Measurements from ENCODE around the gene GUCY2D.
"Not testable (repeated sequence)": the region's sequence is repeated elsewhere in the genome, so short reads cannot be mapped to it uniquely, and the experiment has no call there.

The GUCY2D gene

DNA sequence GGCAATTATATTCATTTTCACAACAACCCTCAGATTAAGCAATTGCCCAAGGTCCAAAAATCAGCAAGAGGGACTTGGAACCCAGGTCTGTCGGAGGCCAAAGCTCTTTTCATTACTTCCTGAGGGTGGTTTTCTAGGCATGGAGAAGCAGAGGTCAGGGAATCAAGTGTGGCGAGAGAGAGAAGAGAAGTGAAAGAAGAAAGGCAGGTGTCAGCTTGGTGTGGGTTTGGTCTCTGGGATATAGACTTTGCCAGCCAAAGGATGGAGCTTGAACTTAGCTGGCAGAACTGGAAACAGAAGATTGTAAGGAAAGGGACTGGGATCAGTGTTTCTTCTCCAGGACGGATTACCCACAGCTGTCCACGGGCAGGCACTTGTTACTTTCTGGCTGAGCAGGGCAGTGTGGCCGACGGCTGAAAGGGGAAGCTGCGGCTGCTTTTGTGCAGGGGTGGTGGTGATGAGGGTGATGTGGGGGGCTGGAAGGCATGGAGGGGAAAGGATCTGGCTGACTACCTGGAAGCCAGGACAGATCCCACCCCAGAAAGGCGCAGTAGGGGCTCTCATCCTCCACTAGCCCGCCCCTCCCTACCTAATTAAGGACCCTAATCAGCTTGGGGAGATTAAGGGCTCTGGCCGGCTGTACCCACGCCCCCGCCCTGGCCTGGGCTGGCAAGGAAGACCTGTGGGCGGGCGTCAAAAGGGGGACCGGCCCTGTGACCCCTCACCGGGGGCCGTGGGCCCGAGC, at the start of gene GUCY2D:
Gene GUCY2D, plus strand, starts transcription at position 640 of the 745 bp plus-strand sequence. CDS start 433 bp downstream, outside the sequence.
- DNase-seq, result no peak

DNA sequence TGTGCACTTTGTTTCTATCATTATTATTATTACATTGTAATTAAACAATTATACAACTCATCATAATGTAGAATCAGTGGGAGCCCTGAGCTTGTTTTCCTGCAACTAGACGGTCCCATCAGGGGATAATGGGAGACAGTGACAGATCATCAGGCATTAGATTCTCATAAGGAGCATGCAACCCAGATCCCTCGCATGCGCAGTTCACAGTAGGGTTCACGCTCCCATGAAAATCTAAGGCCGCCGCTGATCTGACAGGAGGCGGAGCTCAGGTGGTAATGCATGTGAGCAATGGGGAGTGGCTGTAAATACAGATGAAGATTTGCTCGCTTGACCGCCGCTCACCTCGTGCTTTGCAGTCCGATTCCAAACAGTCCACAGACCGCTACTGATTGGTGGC, 49.1 kb upstream of the GUCY2D start:
- DNase-seq, result not testable (repeated sequence)

DNA sequence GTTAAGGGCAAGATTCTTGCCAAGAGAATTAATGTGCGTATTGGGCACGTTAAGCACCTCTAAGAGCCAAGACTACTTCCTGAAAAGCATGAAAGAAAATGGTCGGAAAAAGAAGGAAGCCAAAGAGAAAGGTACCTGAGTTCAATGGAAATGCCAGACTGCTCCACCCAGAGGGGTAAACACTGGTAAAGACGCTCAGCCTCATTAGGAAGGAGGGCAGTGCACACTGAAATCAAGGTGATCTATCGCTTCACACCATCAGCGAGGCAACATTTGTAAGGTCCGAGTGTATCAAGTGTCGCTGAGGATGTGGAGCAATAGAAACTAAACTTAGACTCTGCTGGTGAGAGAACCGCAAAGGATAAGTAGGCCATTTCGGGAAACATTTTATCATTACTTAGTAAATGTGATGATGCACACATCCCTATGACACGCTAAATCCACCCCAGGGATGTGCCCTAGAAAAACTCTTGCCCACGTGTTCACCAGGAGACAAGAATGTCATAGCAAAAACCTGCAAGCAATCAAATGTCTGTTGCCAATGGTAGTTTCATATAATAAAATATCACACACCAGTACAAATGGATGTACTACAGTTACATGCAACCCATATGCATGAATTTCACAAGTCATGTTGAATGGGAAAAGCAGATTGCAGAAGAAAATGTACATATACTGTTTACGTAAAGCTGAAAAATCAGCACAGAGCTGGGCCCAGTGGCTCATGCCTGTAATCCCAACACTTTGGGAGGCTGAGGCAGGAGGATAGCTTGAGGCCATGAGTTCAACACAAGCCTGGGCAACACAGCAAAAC, 46.8 kb upstream of the GUCY2D start:
- no peak for DNase-seq

DNA sequence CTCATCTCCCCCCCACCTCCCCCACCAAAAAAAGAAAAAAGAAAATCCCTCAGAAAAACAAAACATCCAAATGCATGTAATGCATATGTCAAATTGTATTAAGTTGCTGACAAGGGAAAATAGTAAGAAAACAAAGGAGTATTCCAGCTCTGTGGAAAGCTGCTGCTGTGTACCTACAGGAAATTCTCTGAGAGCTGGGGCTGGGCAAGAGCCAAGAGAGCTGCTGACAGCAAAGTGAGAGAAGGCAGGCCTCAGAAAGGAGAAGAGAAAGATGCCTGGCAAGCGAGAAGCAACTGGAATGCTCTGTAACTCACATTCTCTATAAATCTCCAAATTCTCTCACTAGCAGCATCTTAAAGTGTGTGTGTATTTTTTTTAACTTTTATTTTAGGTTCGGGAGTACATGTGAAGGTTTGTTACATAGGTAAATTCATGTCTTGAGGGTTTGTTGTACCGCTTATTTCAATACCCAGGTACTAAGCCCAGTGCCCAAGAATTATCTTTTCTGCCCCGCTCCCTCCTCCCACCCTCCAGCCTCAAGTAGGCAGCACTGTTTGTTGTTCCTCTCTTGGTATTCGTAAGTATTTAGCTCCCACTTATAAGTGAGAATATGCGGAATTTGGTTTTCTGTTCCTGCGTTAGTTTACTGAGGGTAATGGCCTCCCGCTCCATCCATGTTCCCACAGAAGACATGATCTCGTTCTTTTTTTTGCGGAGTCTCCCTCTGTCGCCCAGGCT, 46.0 kb upstream of the GUCY2D start:
- no peak for DNase-seq

DNA sequence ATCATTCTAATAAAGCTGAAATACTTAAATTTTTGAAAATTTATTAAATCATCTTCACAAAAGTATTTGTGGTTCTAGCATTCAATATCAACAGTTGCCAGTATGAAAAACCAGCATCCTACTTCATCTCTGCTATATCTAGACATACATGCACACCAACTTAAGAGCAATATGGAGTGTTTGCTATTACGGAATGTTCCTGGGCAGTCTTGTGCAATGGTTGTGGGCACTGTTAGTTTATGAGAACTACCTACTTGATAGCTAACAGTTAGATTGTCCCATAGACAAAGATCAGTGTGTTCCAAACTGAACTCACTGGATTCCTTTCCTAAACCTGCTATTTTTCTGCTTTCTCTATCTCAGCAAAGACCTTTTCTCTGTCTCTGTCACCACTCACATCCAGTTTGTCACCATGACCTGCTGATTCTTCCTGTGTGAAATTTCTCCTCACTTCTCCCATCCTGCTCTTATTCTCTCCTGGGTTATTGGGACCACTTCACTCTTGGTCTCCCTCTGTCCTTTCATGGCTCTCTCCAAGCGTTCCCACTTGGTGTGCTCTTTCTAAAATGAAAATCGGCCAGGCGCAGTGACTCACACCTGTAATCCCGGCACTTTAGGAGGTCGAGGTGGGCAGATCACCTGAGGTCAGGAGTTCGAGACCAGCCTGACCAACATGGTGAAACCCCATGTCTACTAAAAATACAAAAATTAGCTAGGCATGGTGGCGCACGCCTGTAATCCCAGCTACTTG, 42.7 kb upstream of the GUCY2D start:
- DNase-seq, result no peak

DNA sequence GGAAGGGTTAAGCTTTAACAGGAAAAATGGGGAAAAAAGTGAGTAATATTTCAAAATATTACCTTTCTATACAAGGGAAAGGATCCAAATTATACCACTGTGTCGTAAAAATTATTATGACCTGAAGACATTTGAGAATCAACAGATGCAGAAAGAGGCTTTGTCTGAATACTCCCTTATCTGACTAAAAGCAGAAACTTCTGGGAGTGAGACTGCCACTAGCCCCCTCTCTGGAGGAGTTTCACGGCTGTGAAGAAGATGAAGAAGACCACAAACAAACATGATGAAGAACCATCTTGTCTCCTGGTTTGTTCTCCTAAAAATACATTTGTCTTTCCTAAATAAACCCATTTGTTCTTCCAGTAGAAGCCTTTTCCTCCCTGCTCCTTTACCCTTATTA, 41.0 kb upstream of the GUCY2D start:
- DNase-seq, result no peak

DNA sequence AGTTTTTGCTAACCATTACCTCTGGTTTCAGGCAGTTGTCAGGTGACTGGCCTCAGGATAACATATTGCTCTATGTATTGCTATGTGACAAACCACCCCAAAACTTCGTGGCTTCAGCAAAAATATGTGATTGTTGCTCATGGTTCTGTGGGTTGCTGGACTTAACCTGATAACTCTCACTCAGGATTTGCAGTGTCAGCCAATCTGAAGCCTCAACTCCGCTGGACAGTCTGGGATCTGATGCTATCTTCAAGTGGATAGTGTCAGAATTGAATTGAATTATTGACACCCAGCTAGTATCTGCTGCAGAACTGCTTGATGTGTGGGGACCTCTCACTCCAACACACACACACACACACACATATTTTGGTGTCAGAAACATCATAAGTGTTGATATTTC, 34.7 kb upstream of the GUCY2D start:
- DNase-seq, result no peak

DNA sequence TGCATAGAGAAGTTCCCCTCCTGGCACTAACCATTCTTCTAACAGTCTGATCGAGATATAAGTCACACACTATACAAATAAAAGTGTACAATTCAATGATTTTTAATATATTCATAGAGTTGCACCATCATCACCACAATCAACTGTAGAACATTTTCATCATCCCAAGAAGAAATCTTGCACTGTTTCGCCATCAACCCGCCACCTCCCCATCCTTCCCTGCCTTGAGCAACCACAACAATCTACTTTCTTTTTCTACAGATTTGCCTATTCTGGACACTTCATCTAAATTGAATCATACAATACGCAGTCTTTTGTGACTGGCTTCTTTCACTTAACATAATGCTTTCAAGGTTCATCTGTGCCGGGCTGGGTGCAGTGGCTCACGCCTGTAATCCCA, 33.0 kb upstream of the GUCY2D start:
- DNase-seq, result no peak

DNA sequence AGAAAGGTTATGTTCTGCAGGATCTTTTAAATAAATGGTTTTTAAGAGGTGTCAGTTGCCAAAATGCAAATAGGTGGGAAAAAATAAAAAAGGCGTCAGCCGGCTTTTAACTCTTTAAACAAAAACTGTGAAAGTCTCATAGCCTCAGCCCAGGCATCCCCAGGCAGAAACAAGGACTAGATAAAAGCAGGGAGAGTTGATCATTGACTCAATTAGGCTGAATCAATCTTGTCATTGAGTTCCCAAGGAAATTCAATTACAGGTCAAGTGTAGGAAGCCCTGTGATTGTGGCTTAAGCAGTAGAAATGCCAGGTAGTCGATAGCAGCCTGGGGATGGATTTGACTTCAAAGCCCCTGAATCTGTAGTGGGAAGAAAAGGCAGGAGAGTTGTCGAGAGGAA, 30.8 kb upstream of the GUCY2D start:
- no peak for DNase-seq

DNA sequence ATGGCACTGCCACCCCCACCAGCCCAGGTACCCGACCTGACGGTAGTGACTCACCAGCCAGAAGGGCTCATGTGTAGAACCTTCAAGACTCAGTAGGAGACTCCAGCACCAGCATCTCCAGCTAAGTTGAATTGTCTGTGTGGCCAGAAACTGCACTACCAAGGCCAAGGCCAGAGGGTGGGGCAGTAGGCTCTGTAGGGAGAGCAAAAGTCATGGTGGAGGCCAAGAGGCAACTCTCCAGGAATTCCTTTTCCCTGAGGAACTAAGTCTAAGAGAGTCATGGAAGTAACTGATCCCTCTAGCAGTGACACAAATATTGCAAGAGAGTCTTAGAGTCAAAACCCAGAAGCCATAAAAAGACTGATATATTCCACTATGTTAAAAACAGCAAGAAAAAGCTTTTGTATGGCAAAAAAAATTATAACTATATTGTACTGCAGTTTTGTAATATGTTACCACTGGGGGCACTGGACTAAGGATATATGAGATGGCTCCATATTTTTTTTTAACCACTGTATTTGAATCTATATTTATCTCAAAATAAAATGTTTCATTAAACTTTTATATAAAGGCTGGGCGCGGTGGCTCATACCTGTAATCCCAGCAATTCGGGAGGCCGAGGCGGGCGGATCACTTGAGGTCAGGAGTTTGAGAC, 30.2 kb upstream of the GUCY2D start:
- no peak for DNase-seq

DNA sequence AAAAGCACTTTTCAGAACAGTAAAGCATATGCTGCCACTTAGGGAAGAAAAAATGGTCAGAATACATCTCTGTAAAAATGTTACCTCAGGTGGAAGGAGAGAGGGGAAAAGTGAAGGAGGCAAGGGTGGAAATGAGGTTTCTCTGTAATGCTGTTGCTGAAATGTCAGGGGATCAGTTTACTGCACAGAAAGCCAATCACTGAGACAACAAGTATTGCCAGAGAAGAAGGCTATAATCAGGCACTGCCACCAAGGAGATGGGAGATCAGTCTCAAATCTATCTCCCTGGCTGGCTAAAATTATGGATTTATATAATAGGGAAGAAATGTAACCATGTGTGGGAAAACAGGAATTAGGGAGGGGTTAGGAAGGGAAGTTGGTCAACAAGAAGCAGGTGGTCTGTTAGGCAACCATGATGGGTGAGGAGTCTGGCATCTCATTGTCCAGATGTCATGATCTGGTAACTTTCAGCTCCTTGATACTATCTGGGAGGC, 27.7 kb upstream of the GUCY2D start:
- DNase-seq, result no peak

DNA sequence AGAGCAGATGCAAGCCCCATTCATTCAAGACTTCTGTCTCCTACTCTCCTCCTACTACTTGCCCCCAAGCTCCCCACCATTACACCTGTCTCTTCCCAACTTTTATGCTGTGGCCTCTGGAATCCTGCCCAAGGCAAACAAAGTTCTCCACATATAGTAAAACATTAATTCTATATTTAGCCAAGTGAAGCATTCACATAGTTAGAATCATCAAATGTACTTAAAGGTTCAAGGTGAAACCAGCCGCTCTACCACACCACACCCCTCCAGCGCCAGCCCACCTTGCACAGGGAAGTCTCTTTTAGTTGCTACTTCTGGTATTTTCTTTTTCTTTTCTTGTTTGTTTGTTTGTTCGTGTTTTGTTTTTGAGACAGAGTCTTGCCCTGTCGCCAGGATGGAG, 25.4 kb upstream of the GUCY2D start:
- DNase-seq, result no peak

DNA sequence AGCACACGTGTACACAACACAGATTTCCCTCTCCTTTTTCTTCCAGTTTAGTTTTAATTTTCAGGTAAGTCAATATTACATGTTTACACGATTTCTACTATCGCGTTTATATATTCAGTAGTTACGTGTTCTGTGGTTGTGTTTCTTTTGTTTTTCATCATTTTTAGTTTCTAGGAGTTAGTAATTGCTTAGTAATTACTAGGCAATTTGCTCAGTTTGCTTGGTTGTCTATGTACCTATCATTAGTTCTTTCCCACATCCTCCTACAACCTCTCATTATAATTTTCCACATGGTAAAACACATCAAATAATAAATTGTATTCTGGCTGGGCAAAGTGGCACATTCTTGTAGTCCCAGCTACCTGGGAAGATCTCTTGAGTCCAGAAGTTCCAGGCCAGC, 24.6 kb upstream of the GUCY2D start:
- DNase-seq, result no peak

DNA sequence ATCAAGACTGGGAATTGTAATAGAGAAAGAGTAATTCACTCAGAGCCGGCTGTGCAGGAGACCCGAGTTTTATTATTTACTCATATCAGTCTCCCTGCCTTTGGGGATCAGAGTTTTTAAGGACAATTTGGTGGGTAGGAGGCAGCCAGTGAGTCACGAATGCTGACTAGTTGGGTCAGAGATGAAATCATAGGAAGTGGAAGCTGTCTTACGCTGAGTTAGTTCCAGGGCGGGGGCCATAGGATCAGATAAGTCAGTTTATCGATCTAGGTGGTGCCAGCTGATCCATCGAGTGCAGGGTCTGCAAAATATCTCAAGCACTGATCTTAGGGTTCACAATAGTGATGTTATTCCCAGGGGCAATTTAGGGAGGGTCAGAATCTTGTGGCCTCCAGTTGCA, 20.2 kb upstream of the GUCY2D start:
- DNase-seq, result no peak

DNA sequence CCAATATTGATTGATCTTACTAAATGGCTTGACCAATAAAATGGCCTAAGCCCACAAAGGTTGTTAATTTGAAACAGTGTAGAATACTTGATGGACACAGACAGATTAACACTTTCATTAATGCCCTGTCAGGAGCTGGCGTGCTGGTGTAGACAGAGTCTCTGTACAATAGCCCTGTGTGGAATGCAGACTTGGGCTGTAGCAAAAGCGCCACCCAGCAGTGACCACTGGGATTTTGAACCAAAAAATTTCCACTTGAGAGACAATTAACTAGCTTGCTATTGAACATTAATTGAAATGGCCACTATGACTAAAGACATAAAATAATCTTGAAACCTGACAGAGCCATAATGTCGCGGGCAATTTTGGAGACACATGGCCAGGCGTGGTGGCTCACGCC, 19.7 kb upstream of the GUCY2D start:
- no peak for DNase-seq

DNA sequence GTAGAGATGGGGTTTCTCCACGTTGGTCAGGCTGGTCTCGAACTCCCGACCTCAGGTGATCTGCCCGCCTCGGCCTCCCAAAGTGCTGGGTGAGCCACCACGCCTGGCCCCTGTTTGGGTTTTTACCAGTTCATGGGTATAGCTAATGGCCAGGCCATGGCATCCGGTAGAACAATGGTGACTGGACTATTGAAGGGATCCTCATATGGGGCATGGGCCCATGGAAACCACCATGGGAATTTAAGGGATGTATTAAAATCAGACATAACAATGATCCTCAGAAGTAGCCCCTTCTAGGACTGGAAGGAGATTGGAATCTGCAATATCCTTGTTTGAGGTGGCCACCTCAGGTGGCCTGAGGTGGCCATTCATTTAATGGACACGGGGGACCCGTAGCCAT, 17.5 kb upstream of the GUCY2D start:
- no peak for DNase-seq

DNA sequence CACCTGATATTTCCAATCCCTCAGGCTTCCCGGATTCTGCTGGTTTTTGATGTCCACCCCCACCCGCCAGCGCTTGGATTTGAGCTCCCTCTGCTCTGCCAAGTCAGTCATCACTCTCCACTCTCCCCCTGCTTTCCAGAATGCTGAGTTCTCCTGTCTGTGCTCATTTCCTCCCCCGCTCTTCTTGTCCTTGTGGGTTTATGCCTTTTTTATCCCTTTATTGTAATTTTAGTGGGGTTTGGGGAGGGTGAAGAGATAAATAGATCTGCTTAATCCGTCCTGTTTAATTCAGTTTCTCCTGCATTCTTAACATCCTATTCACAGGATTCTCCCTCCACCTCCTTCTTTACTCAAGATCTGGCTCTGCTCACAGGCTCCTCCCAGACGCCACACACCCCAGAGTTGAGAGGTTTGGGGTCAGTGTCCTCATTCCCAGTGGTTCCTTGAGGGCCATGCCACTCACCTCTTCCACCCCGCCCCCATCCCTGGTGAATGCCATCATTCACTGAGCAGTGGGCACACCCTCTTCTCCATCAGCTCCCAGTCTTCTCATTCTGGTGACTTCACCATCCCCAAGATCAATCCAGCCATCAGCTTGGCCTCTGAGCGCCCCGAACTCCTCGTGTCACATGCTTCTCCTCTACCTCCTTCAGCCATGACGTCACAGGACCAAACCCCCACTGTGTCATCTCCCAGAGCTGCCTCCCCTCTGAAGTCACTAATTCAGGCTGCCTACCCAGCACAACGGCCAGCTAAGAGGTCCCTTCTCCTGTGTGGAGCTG, 15.1 kb upstream of the GUCY2D start:
- no peak for DNase-seq

DNA sequence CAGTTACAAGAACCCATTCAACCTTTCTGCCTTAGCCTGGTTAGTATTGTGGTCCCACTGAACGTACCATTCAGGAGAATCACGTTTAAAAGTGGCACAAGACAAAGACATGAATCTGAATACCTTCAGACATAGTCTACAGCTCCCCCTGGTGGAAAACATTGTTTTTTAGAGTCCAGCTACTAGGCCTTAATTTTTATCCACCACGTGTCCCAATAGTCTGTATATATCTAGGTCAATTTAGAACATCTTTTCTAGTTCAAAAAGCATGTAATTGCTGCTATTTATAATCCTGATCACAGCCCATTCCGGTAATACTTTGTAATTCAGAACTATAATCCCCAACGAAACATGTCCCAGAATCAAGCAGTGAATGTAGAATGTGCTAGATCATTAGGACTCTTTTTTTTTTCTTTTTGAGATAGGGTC, 13.7 kb upstream of the GUCY2D start:
- DNase-seq, result peak; percentile 23

DNA sequence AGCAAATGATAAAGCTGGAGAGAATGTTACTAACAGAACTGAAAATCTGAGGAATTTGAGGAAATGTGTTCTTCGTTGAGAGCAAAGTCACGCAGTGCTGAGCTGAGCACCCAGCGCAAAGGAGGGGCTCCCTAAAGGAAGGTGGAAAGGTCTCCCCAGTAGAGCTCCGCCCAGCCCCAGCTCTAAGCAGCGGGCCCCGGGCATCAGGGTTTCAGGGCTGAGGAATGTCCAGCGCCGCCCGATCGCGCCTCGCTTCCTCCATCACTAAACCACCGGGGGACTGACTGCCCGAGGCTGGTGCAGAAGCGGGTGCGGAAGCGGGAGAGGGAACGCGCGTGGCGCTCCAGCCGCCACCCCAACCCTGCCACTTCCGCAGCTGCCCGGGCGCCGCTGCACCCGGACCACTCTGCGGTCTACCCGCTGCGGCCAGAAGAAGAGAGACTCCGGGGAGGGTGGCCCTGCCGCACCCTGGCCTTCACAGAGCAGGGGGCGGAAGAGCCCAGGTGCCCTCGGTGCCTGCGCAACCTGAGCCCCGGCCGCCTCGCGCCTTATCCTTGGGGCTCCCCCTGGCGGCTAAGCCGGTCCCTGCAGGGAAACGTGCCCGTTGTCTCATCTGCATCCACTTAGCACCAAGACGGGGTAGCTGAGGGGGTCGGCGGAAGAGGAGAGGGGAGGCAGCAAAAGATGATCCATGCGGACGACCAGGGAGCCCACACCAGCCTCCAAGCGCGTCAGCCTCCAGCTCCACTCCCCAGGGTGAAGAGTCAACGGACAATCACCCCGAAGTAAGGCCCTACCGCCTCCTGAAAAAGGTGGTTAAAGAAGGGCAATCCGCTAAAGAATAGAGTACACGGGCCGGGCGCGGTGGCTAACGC, 12.4 kb upstream of the GUCY2D start:
- DNase-seq, result no peak

DNA sequence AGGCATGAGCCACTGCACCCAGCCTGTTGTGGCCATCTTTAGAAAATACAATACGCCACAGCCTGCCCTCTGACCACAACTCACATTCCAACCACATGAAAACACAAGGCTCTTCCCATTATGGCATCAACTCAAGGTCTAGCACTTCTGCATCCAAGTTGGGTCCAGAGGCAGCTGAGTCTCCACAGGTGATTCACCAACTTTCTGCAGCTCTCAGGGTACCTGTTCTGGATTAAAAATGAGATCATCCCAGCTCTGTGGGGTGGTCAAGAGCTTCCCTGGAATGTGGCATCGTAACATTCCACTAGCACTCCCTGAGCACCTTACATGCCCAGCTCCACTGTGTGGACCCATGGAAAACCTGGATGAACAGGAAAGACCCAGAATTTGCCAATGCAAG, 9.9 kb upstream of the GUCY2D start:
- no peak for DNase-seq
